ENCODE results near the gene SEMA4A.
"Not testable (repeated sequence)": the region's sequence is repeated elsewhere in the genome, so short reads cannot be mapped to it uniquely, and the experiment has no call there.

Gene SEMA4A

DNA sequence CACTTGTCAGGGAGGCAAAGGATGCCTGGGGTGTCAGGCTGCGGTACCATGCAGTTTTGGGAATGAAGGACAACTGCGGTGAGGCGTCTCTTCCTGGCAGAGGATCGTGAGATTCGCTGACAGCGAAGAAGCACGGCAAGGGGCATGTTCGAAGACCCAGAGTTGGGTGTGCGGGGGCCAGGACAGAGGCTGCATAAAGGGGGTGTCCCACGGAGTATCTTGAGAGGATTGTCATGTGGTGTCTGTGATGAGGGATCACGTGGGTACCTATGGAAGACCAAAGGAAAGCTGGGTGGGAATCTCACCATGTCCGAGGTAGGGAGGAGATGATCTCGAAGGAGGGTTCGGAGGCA, 40.9 kb downstream of the SEMA4A start:
- no peak for DNase-seq (ENCODE audit: low read depth)

DNA sequence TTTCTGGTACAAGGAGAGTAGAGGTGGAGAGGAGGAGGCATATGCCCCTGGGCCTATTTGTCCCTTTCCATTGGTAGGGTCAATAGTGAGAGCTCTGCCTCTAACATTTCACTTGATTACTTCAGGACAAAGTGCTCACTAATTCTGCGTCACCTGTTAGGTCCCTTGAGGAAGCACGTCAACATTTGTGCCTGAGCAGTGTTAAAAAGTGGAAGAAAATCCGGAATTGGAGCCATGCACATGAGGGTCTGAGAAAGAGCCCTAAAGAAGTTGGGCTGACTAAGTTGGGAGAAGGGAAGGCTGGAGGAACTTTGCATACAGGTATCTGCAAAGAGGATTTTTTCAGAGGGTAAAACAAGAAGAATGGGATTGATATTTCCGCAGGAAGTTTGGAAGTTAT, 42.5 kb downstream of the SEMA4A start:
- no peak for DNase-seq (ENCODE audit: low read depth)

DNA sequence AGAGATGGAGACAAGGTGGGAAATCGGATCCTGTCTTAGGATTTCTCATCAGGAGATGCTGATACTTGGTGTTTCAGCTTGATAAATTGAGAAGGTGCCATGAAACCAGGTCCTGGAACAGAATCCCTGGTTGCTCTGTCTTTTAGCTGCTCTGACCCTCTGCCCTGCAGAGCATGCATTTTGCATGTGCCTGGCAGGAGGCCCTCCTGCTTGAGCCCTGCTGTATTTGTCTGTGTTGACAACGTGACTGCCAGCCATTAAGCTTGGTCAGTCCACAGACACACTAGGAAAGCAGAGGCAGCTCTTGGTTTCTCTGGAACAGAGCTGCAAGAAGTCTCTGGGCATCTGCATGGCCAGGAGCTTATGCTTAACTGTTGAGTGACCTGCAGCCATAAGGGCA, 43.1 kb downstream of the SEMA4A start:
- no peak for DNase-seq (ENCODE audit: low read depth)

DNA sequence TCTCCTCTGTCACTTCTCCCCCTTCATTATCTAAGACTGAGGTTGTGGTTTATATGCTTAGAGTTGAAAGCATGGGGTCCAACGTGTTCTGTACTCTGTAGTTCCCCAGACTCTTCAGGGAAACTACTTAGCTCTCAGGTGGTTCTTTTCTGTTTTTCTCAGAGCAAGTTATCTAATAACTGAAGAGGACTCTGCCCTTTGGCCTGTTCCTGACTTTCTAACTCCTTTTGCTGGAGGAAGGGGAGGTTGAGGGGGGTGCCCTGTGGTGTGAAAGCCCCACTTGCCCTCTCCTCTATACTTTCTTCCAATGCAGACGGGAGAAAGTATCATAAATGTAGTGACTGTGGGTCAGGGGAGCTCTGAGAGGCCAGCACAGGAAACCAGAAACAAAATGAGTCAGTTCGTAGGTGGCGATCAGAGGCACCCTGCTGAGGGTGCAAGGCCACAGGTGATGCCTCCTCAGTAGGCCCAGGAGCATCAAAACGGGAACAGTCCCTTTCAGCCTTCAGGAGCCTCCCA, 45.5 kb downstream of the SEMA4A start:
- DNase-seq (ENCODE audit: low read depth), result no peak

DNA sequence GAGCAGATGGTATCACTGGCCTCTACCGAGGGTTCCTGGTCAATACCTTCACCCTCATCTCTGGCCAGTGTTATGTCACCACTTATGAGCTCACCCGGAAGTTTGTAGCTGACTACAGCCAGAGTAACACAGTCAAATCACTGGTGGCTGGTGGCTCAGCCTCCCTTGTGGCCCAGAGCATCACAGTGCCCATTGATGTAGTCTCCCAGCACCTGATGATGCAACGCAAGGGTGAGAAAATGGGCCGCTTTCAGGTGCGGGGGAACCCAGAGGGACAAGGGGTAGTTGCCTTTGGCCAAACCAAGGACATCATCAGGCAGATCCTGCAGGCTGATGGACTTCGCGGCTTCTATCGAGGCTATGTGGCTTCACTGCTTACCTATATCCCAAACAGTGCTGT, 46.7 kb downstream of the SEMA4A start:
- DNase-seq (ENCODE audit: low read depth), result no peak

DNA sequence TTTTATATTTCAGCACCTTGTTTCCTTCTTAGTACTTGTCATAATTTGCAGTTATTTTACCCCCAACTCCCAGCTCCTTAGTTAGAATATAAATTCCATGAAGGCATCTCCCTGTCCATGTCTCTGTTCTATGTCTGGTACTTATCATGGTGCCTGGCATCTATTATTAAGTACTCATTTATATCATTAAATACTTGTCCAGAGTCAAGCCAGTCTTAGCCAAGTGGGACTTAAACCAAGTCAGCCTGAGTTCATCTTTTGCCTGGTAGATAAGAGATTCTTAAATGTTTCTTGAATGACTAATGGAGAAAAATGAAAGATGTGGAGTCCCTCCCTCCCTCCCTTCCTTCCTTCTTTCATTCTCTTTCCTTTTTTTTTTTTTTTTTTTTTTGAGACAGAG, 49.9 kb downstream of the SEMA4A start:
- DNase-seq (ENCODE audit: low read depth), result no peak

DNA sequence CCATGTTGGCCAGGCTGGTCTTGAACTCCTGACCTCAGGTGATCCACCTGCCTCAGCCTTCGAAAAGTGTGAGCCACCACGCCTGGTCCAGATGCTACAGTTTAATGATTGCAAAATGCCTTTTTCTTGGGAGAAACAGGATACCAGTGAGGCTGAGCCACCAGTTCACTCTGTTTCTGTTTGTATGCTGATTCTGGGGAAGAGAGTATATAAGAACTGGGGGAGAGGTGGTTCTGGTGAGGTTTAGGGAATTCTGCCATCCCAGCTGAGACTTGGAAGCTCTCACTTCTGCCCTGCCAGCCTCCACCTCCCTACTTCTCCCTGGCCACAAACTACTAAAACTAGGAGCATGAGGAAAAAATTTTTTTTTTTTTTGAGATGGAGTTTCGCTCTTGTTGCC, 51.3 kb downstream of the SEMA4A start:
- DNase-seq (ENCODE audit: low read depth), result no peak

DNA sequence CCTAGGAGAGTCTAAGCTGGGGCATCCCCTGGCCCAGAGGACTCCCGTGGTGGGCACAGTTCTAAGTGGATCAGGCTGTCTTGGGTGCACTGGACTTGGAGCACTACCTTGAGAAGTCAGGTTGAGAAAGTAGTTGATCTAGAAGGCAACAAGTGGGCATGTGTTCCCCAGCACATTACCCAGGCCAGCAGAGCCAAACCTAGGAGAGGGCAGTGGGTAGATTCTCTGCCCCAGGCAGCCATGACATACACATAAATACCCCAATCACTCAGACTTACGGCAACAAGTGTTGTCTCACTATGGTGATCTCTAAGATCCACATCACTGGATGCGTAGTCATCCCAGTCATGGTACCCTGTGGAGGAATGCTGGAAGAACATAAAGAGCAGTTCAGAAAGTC, 57.9 kb downstream of the SEMA4A start:
- DNase-seq (ENCODE audit: low read depth), result no peak

DNA sequence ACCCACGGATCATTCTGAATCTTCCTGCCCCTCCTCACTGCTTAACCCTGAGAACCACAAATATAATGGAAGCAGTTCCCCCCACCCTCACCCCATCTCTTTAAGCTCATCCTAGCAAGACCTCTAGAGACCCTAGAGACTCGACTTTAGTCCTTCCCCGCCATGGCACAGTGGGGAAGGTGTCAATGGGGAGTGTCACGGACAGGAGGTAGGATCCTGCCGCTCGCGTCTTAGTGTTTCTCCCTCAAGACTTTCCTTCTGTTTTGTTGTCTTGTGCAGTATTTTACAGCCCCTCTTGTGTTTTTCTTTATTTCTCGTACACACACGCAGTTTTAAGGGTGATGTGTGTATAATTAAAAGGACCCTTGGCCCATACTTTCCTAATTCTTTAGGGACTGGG, 58.7 kb downstream of the SEMA4A start:
- DNase-seq (ENCODE audit: low read depth), result no peak

DNA sequence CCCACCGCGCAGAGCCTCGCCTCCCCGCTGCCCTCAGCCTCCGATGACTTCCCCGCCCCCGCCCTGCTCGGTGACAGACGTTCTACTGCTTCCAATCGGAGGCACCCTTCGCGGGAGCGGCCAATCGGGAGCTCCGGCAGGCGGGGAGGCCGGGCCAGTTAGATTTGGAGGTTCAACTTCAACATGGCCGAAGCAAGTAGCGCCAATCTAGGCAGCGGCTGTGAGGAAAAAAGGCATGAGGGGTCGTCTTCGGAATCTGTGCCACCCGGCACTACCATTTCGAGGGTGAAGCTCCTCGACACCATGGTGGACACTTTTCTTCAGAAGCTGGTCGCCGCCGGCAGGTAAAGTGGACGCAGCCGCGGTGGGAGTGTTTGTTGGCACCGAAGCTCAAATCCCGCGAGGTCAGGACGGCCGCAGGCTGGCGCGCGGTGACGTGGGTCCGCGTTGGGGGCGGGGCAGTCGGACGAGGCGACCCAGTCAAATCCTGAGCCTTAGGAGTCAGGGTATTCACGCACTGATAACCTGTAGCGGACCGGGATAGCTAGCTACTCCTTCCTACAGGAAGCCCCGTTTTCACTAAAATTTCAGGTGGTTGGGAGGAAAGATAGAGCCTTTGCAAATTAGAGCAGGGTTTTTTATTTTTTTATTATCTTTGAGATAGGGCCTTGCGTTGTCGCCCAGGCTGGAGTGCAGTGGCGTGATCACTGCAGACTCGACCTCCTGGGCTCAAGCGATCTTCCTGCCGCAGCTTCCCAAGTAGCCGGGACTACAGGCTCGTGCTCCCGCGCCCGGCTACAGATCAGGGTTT, 59.7 kb downstream of the SEMA4A start, which contains the start of gene PMF1:
PMF1 (plus strand) TSS at position 175 of the 811 bp plus-strand sequence; CDS start at position 184, 9 bp downstream.
- peak; percentile 92 for DNase-seq (ENCODE audit: low read depth)

DNA sequence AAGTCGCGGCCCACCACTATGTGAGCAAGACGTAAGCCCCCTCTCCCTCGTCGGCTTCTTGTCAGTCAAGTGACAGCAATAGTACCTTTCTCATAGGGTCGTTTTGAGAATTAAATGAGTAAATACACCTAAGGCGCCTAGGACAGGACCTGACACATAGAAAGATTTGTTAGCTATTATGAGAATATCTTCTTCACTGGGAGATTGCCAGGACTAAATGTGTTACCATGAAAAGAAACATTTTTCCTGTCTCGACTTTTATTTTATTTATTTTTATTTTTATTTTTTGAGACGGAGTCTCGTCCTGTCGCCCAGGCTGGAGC, 60.2 kb downstream of the SEMA4A start:
- DNase-seq (ENCODE audit: low read depth), result no peak

DNA sequence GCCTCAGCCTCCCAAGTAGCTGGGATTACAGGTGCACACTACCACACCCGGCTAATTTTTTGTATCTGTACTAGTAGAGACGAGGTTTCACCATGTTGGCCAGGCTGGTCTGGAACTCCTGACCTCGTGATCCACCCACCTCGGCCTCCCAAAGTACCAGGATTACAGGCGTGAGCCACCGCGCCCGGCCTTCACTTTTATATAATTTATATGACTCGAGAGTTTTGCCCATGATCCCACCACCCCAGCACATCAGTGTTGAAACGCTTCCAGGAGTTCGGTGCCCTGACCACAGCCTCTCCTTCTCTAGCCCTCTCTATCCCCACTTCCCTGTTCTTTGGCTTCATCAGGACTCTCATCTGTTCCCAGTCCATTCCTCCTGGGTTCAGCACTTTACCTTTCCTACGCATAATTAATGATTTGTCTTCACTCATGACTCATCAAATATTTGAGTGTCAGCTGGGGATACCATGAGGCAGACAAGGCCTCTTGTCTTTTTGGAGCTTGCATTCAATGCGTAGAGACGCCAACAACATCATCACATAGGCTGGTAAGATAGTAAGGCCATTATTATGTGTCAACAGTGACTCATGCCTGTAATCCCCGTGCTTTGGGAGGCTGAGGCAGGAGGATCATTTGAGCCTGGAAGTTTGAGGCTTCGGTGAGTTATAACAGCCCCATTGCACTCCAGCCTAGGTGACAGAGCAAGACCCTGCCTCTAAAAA, 60.8 kb downstream of the SEMA4A start:
- no peak for DNase-seq (ENCODE audit: low read depth)

DNA sequence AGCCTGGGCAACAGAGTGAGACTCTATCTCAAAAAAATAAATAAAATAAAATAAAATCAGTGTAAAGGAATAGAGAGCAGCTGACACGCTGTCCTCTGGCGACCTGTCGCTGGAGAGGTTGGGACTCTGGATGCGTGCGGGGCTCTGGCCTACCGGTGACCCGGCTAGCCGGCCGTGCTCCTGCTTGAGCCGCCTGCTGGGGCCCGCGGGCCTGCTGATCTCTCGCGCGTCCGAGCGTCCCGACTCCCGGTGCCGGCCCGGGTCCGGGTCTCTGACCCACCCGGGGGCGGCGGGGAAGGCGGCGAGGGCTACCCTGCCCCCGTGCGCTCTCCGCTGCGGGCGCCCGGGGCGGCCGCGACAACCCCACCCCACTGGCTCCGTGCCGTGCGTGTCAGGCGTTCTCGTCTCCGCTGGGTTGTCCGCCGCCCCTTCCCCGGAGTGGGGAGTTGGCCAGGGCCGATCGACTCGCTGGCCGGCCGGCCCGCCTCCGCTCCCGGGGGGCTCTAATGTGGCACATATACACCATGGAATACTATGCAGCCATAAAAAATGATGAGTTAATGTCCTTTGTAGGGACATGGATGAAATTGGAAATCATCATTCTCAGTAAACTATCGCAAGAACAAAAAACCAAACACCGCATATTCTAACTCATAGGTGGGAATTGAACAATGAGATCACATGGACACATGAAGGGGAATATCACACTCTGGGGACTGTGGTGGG, 63.1 kb downstream of the SEMA4A start:
- not testable (repeated sequence) for DNase-seq (ENCODE audit: low read depth)

DNA sequence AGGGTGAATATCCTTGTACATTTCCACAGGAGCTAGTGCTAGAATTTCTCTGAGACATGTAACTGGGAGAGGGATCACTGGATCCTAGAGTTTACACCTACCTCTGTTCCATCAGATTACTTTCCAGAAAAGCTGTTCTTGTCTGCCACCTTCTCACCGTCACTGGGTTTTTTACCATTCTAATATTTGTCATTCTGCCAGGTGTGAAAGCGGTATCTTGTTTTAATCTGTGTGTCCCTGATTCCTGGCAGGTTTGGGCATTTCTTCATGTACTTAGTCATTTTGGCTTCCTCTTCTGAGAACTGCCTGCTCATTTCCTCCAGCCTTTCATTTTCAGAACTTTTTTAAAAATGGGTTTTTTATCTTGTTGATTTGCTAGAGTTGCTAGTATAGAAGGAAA, 64.5 kb downstream of the SEMA4A start:
- DNase-seq (ENCODE audit: low read depth), result no peak

DNA sequence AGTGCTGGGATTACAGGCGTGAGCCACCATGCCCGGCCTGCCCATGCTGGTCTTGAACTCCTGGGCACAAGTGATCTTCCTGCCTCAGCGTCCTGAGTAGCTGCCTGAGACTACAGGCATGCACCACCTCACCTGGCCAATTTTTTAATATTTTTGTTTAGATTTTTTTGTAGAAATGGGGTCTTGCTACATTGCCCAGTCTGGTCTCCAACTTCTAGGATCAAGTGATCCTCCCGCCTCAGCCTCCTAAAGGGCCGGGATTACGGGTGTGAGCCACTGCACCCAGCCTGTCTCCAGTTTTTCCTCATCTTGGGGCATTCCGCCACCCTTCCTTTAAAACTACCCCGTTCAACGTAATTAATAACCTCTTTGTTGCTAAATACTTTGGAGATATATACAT, 66.8 kb downstream of the SEMA4A start:
- DNase-seq (ENCODE audit: low read depth), result no peak

DNA sequence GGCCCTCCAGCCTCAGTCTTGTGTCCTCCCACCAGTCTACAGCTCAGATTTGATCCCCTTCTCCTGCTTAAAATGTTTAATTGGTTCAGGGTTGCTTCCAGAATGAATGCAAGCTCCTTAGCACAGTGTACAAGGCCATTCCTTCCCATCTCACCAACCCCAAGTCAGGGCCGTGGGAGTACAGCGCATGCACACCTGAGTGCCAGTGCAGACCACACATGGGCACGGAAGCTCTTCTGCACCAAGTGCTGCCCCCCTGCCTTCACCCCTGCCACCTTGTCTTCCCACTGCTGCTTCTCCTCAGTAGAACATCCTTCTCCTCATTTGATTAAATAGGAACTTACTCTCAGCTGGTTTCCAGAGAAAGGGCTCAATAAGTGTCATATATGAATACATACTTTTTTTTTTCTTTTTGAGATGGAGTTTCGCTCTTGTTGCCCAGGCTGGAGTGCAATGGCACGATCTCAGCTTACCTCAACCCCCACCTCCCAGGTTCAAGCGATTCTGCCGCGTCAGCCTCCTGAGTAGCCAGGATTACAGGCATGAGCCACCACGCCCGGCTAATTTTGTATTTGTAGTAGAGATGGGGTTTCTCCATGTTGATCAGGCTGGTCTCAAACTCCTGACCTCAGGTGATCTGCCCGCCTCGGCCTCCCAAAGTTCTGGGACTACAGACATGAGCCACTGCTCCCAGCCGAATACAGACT, 68.8 kb downstream of the SEMA4A start:
- no peak for DNase-seq (ENCODE audit: low read depth)

DNA sequence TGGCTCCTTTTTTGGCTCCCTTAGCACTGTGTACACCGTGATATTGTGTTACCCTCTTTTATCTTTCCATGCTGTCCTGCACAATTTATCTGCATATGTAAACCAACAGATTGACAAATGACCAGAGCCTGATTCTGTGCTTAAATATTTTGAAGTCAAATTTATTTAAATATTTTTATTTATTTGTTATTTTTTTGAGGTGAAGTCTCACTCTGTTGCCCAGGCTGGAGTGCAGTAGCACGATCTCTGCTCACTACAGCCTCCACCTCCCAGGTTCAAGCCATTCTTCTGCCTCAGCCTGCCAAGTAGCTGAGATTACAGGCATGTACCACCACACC, 72.3 kb downstream of the SEMA4A start:
- DNase-seq (ENCODE audit: low read depth), result no peak

DNA sequence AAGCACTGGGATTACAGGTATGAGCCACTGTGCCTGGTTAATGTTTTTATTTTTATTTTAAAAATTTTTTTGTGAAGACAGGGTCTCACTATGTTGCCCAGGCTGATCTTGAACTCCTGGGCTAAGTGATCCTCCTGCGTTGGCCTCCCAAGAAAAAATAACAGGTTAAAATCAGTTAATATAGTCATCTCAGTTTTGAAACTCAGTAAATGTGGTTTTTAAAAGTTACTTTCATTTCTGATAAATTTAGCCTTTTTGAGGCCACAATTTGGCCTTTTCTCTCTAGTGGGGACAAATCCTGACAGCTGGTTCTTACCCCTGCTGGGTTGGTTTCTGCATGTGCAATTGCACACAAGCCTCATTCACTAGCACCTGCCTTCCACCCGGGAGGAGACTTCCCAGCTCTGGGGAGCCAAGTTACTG, 72.7 kb downstream of the SEMA4A start:
- DNase-seq (ENCODE audit: low read depth), result no peak

DNA sequence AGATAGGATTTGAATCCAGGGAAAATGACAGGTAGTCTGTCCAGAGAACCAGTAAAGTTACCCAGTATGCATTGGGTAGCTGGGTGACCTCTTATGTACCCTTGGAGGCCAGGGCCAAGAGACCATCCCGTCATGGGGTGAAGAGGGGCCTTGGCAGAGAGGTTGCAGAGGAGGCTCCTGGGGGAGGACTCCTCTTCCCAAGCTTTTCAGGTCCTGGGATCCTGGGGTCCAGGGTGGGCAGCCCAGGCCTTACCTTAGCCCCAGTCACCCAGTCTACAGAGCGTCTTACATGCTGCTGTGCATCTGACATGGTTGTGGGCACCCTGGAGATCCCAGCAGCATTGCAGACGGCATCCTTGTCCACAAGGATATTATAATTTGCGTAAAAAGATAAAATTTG, 73.4 kb downstream of the SEMA4A start:
- no peak for DNase-seq (ENCODE audit: low read depth)
